CD14-positive monocyte (primary cell): ENCODE results near the gene FHIT. TPM values are rescaled to one million over a fixed set of nuclear protein-coding genes. Genes with fewer than 3 reads are reported as not detected.

Source experiments
- DNase-seq, 3 donors: peaks; one replicate each; pipeline ENCODE4 v3.0.0-alpha.2; 2011 to 2022
- H2AFZ ChIP-seq: 2 replicates; pipeline ENCODE4 v1.6.0; 2012; ENCODE audit warnings: mild to moderate bottlenecking, low read depth, low read length, inconsistent platforms; ENCODE audit not compliant: insufficient read depth, poor library complexity, severe bottlenecking
- H3K27ac ChIP-seq, 2 donors: 1 replicate in 1 of 2; 2 replicates in 1 of 2; pipeline ENCODE4 v1.5.1; 2012 to 2013; ENCODE audit warnings: low read length in 2 of 2, control low read depth in 1 of 2, inconsistent platforms in 1 of 2, low read depth in 1 of 2, mild to moderate bottlenecking in 1 of 2
- H3K27me3 ChIP-seq, 2 donors: one replicate each; pipeline versions ENCODE4 v1.6.0 to v1.6.1; 2011 to 2013; ENCODE audit warnings: low read length in 2 of 2; ENCODE audit not compliant: control insufficient read depth in 2 of 2, insufficient read depth in 2 of 2
- H3K36me3 ChIP-seq, 2 donors: replicated peaks in 1 of 2; 1 replicate in 1 of 2; 2 replicates in 1 of 2; pipeline versions ENCODE4 v1.5.1 to v1.6.1; 2012 to 2013; ENCODE audit warnings: low read length in 2 of 2, control low read depth in 1 of 2, inconsistent platforms in 1 of 2, mild to moderate bottlenecking in 1 of 2; ENCODE audit not compliant: insufficient read depth in 2 of 2, control insufficient read depth in 1 of 2
- H3K4me1 ChIP-seq, 2 donors: 1 replicate in 1 of 2; 2 replicates in 1 of 2; pipeline versions ENCODE4 v1.5.1 to v1.6.1; 2012 to 2013; ENCODE audit warnings: low read length in 2 of 2, control low read depth in 1 of 2, inconsistent platforms in 1 of 2, mild to moderate bottlenecking in 1 of 2, moderate library complexity in 1 of 2; ENCODE audit not compliant: insufficient read depth in 2 of 2, control insufficient read depth in 1 of 2
- H3K4me2 ChIP-seq: replicated peaks from 2 replicates; pipeline ENCODE3; 2012; ENCODE audit warnings: low read length, moderate library complexity, mild to moderate bottlenecking; ENCODE audit not compliant: poor library complexity, severe bottlenecking; ENCODE audit errors: extremely low read depth
- H3K4me3 ChIP-seq, 3 experiments: fragments of 200-600 bp in 1 of 3; sonication (generic) in 1 of 3; replicated peaks in 1 of 3; 1 replicate in 2 of 3; 2 replicates in 1 of 3; pipeline ENCODE4 v1.5.1; 2011 to 2013; ENCODE audit warnings: low read length in 3 of 3, mild to moderate bottlenecking in 3 of 3, control low read depth in 2 of 3, low read depth in 2 of 3, inconsistent platforms in 1 of 3, moderate library complexity in 1 of 3
- H3K79me2 ChIP-seq: 2 replicates; pipeline ENCODE4 v1.6.0; 2012; ENCODE audit warnings: mild to moderate bottlenecking, control low read depth, inconsistent platforms, low read length, moderate library complexity; ENCODE audit not compliant: insufficient read depth
- H3K9ac ChIP-seq: 2 replicates; pipeline ENCODE4 v1.6.0; 2017; ENCODE audit warnings: low read length, mild to moderate bottlenecking; ENCODE audit not compliant: insufficient read depth, poor library complexity, severe bottlenecking
- H3K9me3 ChIP-seq, 2 donors: replicated peaks in 1 of 2; 1 replicate in 1 of 2; 2 replicates in 1 of 2; pipeline versions ENCODE4 v1.5.1 to v1.6.1; 2012 to 2013; ENCODE audit warnings: low read length in 2 of 2, control low read depth in 1 of 2; ENCODE audit not compliant: control insufficient read depth in 1 of 2, insufficient read depth in 1 of 2
- H4K20me1 ChIP-seq: 2 replicates; pipeline ENCODE4 v1.6.0; 2012; ENCODE audit warnings: mild to moderate bottlenecking, low read length, control low read depth, moderate library complexity; ENCODE audit not compliant: insufficient read depth
- H3K27ac Mint-ChIP-seq, 7 donors: one replicate each; pipeline ENCODE4 v1.8.0; 2020; ENCODE audit warnings: mild to moderate bottlenecking in 7 of 7, mixed read lengths in 7 of 7, moderate library complexity in 6 of 7, inconsistent platforms in 2 of 7
- H3K27me3 Mint-ChIP-seq, 3 donors: one replicate each; pipeline ENCODE4 v1.8.0; 2021 to 2022; ENCODE audit warnings: low read depth in 3 of 3, mild to moderate bottlenecking in 3 of 3, mixed read lengths in 3 of 3, moderate library complexity in 3 of 3, inconsistent platforms in 1 of 3
- H3K36me3 Mint-ChIP-seq, 2 donors: one replicate each; pipeline ENCODE4 v1.8.0; 2020; ENCODE audit warnings: mixed read lengths in 2 of 2, inconsistent platforms in 1 of 2, mild to moderate bottlenecking in 1 of 2
- H3K4me1 Mint-ChIP-seq: one replicate; pipeline ENCODE4 v1.8.0; 2020; ENCODE audit warnings: mild to moderate bottlenecking, mixed read lengths
- H3K4me3 Mint-ChIP-seq, 2 donors: one replicate each; pipeline ENCODE4 v1.8.0; 2020; ENCODE audit warnings: mild to moderate bottlenecking in 2 of 2, mixed read lengths in 2 of 2, moderate library complexity in 1 of 2
- H3K9me3 Mint-ChIP-seq, 7 donors: one replicate each; pipeline ENCODE4 v1.8.0; 2020 to 2022; ENCODE audit warnings: mixed read lengths in 7 of 7, mild to moderate bottlenecking in 6 of 7, moderate library complexity in 6 of 7, inconsistent platforms in 2 of 7
- WGBS: methylation state at CpG from one replicate; pipeline ENCODE4 v1.1.5; 2013; ENCODE audit warnings: missing lambda C conversion rate; ENCODE audit not compliant: insufficient coverage; 5-methylcytosine and 5-hydroxymethylcytosine counted together
- intact Hi-C, 2 donors: fragments of 100-400 bp; cut with micrococcal nuclease; formaldehyde crosslinking; loops; one replicate each; pipeline versions ENCODE4 v1.15.0 to v1.15.1; 2023
- polyA plus RNA-seq, 3 donors: library from polyadenylated mRNA; depleted of rRNA in 1 of 3; unstranded in 2 of 3; stranded (reverse) in 1 of 3; fragments of 300-500 nt in 2 of 3; fragments of >200 nt in 1 of 3; fragmentation: Illumina TruSeq in 2 of 3; gene quantifications; 1 replicate in 2 of 3; 2 replicates in 1 of 3; pipeline ENCODE4 v1.2.3, GENCODE V29; 2012 to 2021
- TF ChIP-seq, protein P1 (sequence below): fragments of 200-600 bp; IDR thresholded peaks from one replicate; pipeline ENCODE4 v1.8.0; 2022; ENCODE audit warnings: antibody characterized with exemption, mild to moderate bottlenecking

Gene FHIT
- polyA plus RNA-seq, 3 donors = 1.7 to 3.4 (median 3.2) TPM

GRCh38 chr3:60176614-60177013 is 1074.6 kb downstream of the FHIT start:
- H3K27ac Mint-ChIP-seq = no peak overlapping the region
- intact Hi-C loops = no loop called here
- Histone ChIP-seq H3K4me1 (no peaks in the 10 kb centered on the region), H3K36me3 (no peaks in the 10 kb centered on the region), H3K27me3 (no peaks in the 10 kb centered on the region), H2AFZ (no peak overlapping the region), H3K9ac (no peak overlapping the region), H3K4me2 (no peak overlapping the region), H3K4me3 (no peak overlapping the region), H4K20me1 (no peaks in the 10 kb centered on the region), H3K9me3 (no peaks in the 10 kb centered on the region), H3K27ac (no peak overlapping the region), H3K79me2 (no peaks in the 10 kb centered on the region)
- H3K27me3 Mint-ChIP-seq = peaks cover 0 to 2% (median 0%) of the 10 kb centered on the region in 3 donors
- WGBS = 90% methylated on average over 2 of the region's 6 CpGs
- H3K4me3 Mint-ChIP-seq = no peak overlapping the region
- peaks cover 0 to 8% (median 0%) of the 10 kb centered on the region in 7 donors for H3K9me3 Mint-ChIP-seq
- TF ChIP-seq, protein P1, sequence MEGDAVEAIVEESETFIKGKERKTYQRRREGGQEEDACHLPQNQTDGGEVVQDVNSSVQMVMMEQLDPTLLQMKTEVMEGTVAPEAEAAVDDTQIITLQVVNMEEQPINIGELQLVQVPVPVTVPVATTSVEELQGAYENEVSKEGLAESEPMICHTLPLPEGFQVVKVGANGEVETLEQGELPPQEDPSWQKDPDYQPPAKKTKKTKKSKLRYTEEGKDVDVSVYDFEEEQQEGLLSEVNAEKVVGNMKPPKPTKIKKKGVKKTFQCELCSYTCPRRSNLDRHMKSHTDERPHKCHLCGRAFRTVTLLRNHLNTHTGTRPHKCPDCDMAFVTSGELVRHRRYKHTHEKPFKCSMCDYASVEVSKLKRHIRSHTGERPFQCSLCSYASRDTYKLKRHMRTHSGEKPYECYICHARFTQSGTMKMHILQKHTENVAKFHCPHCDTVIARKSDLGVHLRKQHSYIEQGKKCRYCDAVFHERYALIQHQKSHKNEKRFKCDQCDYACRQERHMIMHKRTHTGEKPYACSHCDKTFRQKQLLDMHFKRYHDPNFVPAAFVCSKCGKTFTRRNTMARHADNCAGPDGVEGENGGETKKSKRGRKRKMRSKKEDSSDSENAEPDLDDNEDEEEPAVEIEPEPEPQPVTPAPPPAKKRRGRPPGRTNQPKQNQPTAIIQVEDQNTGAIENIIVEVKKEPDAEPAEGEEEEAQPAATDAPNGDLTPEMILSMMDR = no peak
- H3K36me3 Mint-ChIP-seq = no peaks in the 10 kb centered on the region
- DNase-seq = no peak
- no peaks in the 10 kb centered on the region for H3K4me1 Mint-ChIP-seq

DNA sequence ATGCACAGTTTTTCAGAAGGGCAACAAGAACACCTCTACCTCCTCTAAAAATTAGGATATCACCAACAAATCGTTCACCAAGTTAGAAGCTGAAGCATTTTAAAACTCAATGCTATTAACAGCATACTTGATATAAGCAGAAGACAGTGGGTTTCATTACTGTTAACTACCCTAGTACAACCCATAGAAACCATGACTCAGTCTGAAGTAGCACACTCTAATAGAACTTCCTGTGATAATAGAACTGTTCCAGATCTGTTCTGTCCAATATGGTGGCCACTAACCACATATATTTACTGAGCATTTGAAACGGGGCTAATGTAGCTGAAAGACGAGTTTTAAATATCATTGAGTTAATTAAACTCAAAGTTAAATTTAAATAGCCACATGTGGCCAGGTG is 1075.6 kb downstream of the FHIT start:
- Histone ChIP-seq H4K20me1 (no peaks in the 10 kb centered on the region), H3K4me3 (no peak overlapping the region), H3K9ac (no peak overlapping the region), H3K9me3 (no peaks in the 10 kb centered on the region), H2AFZ (no peak overlapping the region), H3K4me2 (no peak overlapping the region), H3K79me2 (no peaks in the 10 kb centered on the region), H3K4me1 (no peaks in the 10 kb centered on the region), H3K27me3 (no peaks in the 10 kb centered on the region), H3K27ac (no peak overlapping the region), H3K36me3 (no peaks in the 10 kb centered on the region)
- intact Hi-C loops = no loop called here
- WGBS = no CpG with 5 or more reads among the region's 3 CpGs
- no peak for DNase-seq
- Mint-ChIP-seq H3K4me1 (no peaks in the 10 kb centered on the region), H3K9me3 (peaks cover 0 to 8% (median 0%) of the 10 kb centered on the region in 7 donors), H3K4me3 (no peak overlapping the region), H3K27ac (no peak overlapping the region), H3K27me3 (peaks cover 0 to 2% (median 0%) of the 10 kb centered on the region in 3 donors), H3K36me3 (no peaks in the 10 kb centered on the region)
- TF ChIP-seq, protein P1 = no peak
